PC-3 (cell line): ENCODE data around the gene VWA8. TPM values are rescaled to one million over a fixed set of nuclear protein-coding genes. Genes with fewer than 3 reads are reported as not detected.

ENCODE experiments used
- ATAC-seq: fragments of 200-7000 bp; cut with Tn5 transposase; 2 replicates; pipeline ENCODE4 v1.9.1; 2020; ENCODE audit warnings: mild to moderate bottlenecking, moderate library complexity
- BruUV-seq: library from RNA; stranded (reverse); fragments of 400-500 nt; replicated peaks from 2 replicates; lab custom pipeline; 2021; lab: Mats Ljungman, UMichigan
- CTCF ChIA-PET: fragments of 300-600 bp; sonication (Branson Sonifier 250); formaldehyde crosslinking; loops from one replicate; lab custom pipeline; 2022; ENCODE audit warnings: antibody characterized with exemption; lab: Charles Lee
- POLR2A ChIA-PET: fragments of 300-600 bp; sonication (Branson Sonifier 250); formaldehyde crosslinking; loops from one replicate; lab custom pipeline; 2022; ENCODE audit warnings: antibody characterized with exemption; ENCODE audit not compliant: unreplicated experiment; lab: Charles Lee
- DNase-seq: peaks from one replicate; pipeline ENCODE4 v3.0.0-alpha.2; 2015
- H2AFZ ChIP-seq: fragments of 300-600 bp; sonication (generic); 2 replicates; pipeline ENCODE4 v1.6.0; 2016; ENCODE audit warnings: antibody characterized with exemption, low read length
- H3F3A ChIP-seq: fragments of 300-600 bp; sonication (generic); one replicate; pipeline ENCODE4 v1.6.0; 2017; ENCODE audit warnings: antibody characterized with exemption, low read length, control low read depth, mild to moderate bottlenecking; ENCODE audit not compliant: unreplicated experiment
- H3K27ac ChIP-seq: fragments of 300-600 bp; sonication (generic); 2 replicates; pipeline ENCODE4 v1.5.1; 2016; ENCODE audit warnings: mild to moderate bottlenecking, low read length
- H3K27me3 ChIP-seq: fragments of 300-600 bp; sonication (generic); 2 replicates; pipeline ENCODE4 v1.6.1; 2016; ENCODE audit warnings: low read length, mixed read lengths
- H3K36me3 ChIP-seq: fragments of 300-600 bp; sonication (generic); 2 replicates; pipeline ENCODE4 v1.6.1; 2016; ENCODE audit warnings: low read depth, mixed run types, low read length, mixed read lengths
- H3K4me1 ChIP-seq: fragments of 300-600 bp; sonication (generic); 2 replicates; pipeline ENCODE4 v1.5.1; 2016; ENCODE audit warnings: low read length; ENCODE audit not compliant: insufficient read depth
- H3K4me2 ChIP-seq: fragments of 300-600 bp; sonication (generic); 2 replicates; pipeline ENCODE4 v1.6.0; 2016; ENCODE audit warnings: low read length
- H3K4me3 ChIP-seq: fragments of 300-600 bp; sonication (generic); 2 replicates; pipeline ENCODE4 v1.5.1; 2016; ENCODE audit warnings: mild to moderate bottlenecking, low read length, mixed read lengths
- H3K79me2 ChIP-seq: fragments of 300-600 bp; sonication (generic); 2 replicates; pipeline ENCODE4 v1.6.1; 2017; ENCODE audit warnings: low read length, mixed read lengths
- H3K9ac ChIP-seq: fragments of 300-600 bp; sonication (generic); 2 replicates; pipeline ENCODE4 v1.6.0; 2016; ENCODE audit warnings: mild to moderate bottlenecking, low read length
- H3K9me2 ChIP-seq: fragments of 300-600 bp; sonication (generic); replicated peaks from 2 replicates; pipeline ENCODE4 v1.6.1; 2016; ENCODE audit warnings: mixed run types, low read length, mixed read lengths
- H3K9me3 ChIP-seq: fragments of 300-600 bp; sonication (generic); 2 replicates; pipeline ENCODE4 v1.6.1; 2016; ENCODE audit warnings: low read length, mixed read lengths
- H4K20me1 ChIP-seq: fragments of 300-600 bp; sonication (generic); 2 replicates; pipeline ENCODE4 v1.6.1; 2016; ENCODE audit warnings: low read length, mixed read lengths
- CTCF ChIP-seq: fragments of 300-600 bp; sonication (generic); conservative IDR thresholded peaks from 2 replicates; pipeline ENCODE4 v1.5.1; 2017; ENCODE audit warnings: antibody characterized with exemption, low read depth, mild to moderate bottlenecking, low read length
- EZH2 ChIP-seq: fragments of 300-600 bp; sonication (generic); IDR thresholded peaks from one replicate; pipeline ENCODE4 v1.6.1; 2017; ENCODE audit warnings: antibody characterized with exemption, mild to moderate bottlenecking, low read length; ENCODE audit not compliant: unreplicated experiment
- EZH2phosphoT487 ChIP-seq: fragments of 300-600 bp; sonication (generic); IDR thresholded peaks from 2 replicates; pipeline ENCODE4 v1.6.1; 2018; ENCODE audit warnings: mild to moderate bottlenecking, antibody characterized with exemption, low read length, borderline replicate concordance
- intact Hi-C: fragments of 100-400 bp; cut with micrococcal nuclease; formaldehyde crosslinking; loops from 2 replicates; pipeline ENCODE4 v1.9.0; 2023
- total RNA-seq: library from RNA; depleted of rRNA; stranded (reverse); fragments of >200 nt; gene quantifications from 2 replicates; pipeline ENCODE4 v1.2.3, GENCODE V29; 2014

Gene VWA8
- total RNA-seq, 1 experiment from 2014 or later = 10.0 TPM

GRCh38 chr13:41742917-41743552 lies 217.9 kb downstream of the VWA8 start:
- ATAC-seq (no peak), DNase-seq (peak; percentile 26)
- BruUV-seq = no TSS peak
- Histone ChIP-seq H2AFZ (no peak overlapping the region), H3K9ac (no peak overlapping the region), H3K27me3 (no peaks in the 10 kb centered on the region), H3K9me2 (no peaks in the 10 kb centered on the region), H3K4me2 (no peak overlapping the region), H3K4me3 (no peak overlapping the region), H3K9me3 (no peaks in the 10 kb centered on the region), H4K20me1 (no peaks in the 10 kb centered on the region), H3K79me2 (no peaks in the 10 kb centered on the region), H3K4me1 (peaks cover 7% of the 10 kb centered on the region), H3F3A (no peaks in the 10 kb centered on the region), H3K27ac (no peak overlapping the region), H3K36me3 (no peaks in the 10 kb centered on the region)
- intact Hi-C loops = no loop called here
- CTCF ChIA-PET = no interaction called here
- POLR2A ChIA-PET = no interaction called here
- TF ChIP-seq EZH2phosphoT487 (no peak), EZH2 (no peak), CTCF (no peak)

- CTCF ChIA-PET = no interaction called here
- intact Hi-C loops = no loop called here
- H3K4me2 ChIP-seq = no peak overlapping the region
Measured at GRCh38 chr13:41740479-41740878, 220.4 kb downstream of the VWA8 start.

More at GRCh38 chr13:41740479-41740878, 220.4 kb downstream of the VWA8 start:
- no peaks in the 10 kb centered on the region for H3K36me3 ChIP-seq
- H3K79me2 ChIP-seq = no peaks in the 10 kb centered on the region
- H3K27ac ChIP-seq = no peak overlapping the region
- H3K4me1 ChIP-seq = no peaks in the 10 kb centered on the region
- no peak overlapping the region for H3K4me3 ChIP-seq
- H3K9me2 ChIP-seq = no peaks in the 10 kb centered on the region
- TF ChIP-seq CTCF = no peak
- no peak for TF ChIP-seq EZH2
- TF ChIP-seq EZH2phosphoT487 = no peak
- H3F3A ChIP-seq = no peaks in the 10 kb centered on the region
- no peaks in the 10 kb centered on the region for H3K27me3 ChIP-seq
- no TSS peak for BruUV-seq
- no peak overlapping the region for H3K9ac ChIP-seq
- ATAC-seq (no peak), DNase-seq (no peak)
- no peaks in the 10 kb centered on the region for H4K20me1 ChIP-seq
- POLR2A ChIA-PET = no interaction called here
- H3K9me3 ChIP-seq = no peaks in the 10 kb centered on the region
- H2AFZ ChIP-seq = no peak overlapping the region
